Ecto neural progenitor cell (in vitro differentiated cells): ENCODE results near the gene CTNND2.
"Not testable (repeated sequence)": the region's sequence is repeated elsewhere in the genome, so short reads cannot be mapped to it uniquely, and the experiment has no call there.

Experiments used
- DNase-seq: peaks from one replicate; pipeline ENCODE4 v3.0.0-alpha.2; 2018; ENCODE audit warnings: low spot score

The CTNND2 gene

GRCh38 chr5:11082404-11082945 is 821.8 kb downstream of the CTNND2 start:
- no peak for DNase-seq

DNA sequence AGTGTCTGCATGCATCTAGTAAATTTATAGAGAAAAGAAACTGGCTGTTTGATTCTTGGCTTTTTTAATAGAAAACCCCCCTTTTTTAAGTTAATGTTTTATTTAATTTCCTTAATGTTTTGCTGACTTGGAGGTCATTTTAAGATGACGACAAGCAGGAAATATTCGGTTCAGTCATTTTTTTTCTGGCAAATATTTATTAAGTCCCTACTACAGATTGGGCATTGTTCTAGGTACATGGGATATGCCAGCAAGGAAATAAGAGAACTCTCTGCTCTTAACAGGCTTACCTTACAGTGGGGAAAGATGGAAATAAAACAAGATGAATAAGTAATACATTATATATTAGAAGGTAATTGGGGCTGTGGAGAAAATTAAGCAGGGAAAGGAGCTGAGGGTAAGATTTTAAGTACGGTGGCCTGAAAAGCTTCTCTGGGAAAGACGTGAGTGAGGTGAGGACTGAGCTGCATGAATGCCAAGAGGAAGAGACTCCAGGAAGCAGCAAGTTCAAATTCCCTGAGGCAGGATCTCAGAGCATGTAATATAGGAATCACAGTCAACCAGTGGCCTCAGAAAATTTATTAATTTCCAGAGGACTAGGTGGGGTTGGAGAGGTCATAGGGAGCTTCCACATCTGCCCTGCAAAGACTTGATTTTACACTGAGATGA is 827.2 kb downstream of the CTNND2 start:
- DNase-seq, result no peak

GRCh38 chr5:11075035-11075805 is 829.0 kb downstream of the CTNND2 start:
- DNase-seq, result peak; percentile 52

DNA sequence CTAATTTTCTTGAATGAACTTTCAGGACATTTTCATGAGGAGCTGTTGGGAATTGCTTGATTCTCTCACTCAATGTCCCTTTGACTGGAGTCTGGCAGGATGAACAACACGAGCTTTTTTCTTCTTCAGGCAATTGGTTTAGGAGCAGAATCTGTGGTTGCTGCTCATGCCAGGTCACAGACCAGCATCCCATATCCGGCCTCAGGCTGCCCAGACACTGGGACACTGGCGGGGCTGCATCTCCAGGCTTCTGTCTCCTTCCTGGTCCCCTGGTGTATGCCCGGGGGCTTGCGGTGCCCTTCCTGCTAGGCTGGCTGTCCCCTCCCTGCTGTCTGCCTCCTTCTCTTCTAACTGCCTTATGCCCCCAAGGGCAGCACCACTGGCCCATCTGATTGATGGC is 831.7 kb downstream of the CTNND2 start:
- no peak for DNase-seq

GRCh38 chr5:11072076-11072475 is 832.2 kb downstream of the CTNND2 start:
- no peak for DNase-seq

DNA sequence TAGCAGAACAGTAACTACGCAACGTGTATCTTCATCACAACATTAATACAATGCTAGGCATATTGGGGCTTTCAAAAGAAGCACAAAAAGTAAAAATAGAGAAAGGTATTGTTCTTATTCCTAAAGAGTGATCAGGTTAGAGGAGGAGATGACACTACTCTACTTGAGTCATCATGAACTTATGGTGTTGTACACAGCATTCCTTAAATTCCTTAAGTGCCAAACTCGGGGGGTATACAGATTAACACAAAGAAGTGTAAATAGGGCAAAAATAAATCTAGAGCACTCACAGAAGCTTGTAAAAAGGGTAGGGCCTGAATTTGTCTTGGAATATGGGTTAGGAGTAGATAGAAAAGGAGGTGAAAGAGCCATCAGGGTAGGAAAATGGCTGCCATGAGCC is 835.2 kb downstream of the CTNND2 start:
- no peak for DNase-seq

- DNase-seq, result not testable (repeated sequence)
Observed at GRCh38 chr5:11065723-11066122, 838.5 kb downstream of the CTNND2 start.

DNA sequence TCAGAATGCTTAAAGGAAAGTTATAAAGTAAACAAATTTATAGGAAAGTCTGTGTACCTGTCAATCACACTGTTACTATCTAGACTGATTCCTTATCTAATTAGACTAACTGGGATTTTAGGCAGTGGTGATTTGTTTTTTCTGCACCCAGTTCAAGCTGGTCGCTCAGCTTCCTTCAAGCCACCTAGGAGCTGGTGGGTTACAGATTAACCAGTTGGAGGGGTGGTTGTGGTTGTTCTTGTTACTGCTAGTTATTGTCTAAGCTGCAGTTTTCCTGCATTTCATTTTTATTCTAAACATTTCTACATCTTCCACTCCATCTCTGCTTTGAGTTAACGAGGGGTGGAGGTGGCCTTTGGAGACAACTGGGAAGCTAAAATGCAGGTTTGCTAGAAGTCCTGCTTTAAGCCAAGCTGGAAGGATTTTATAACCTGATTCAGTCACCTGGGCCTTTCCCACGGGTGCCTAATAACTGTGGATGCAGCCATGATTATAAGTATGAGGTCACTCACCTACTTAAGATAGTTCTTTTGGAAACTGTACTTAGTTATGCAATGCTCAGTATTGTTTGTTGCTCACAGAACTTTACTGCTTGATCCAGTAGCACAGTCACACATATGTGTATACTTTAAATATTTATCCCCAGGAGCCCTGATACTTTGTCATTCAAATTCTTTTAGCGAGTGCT is 839.3 kb downstream of the CTNND2 start:
- DNase-seq, result no peak

DNA sequence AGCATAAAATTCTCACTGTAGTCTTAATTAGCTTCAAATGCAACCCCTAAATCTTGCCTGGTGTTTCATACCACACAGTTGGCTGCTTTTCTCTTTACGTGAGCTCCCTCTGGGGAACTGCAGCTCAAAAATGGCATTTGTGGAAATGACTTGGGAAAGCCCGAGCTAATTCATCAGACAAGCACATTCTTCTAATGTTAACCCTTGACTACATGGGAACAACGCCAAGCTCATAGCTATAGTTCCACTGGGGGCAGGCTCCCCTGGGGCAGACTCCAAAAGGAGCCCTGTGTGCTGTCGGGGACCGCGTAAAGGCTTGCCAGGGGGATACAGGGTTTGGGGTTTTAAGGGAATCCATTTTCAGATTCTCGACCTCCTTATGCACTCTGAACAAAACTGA is 841.8 kb downstream of the CTNND2 start:
- no peak for DNase-seq

DNA sequence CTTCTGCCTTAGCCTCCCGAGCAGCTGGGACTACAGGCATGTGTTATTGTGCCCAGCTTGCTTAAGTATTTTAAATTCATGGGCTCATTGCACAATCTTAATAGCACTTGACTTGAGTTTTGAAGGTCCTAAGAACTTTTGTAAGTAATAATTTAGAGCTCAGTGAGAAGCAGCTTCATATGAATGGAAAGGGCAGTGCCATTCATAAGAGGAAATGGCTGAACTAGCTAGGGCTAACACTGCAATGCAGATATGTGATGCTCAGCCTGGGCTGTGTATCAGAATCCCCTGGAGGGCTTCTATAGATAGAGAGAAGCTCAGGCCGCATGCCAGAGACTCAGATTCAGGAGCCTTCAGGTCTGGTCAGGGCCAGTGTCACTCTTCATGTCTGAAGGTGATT is 847.7 kb downstream of the CTNND2 start:
- DNase-seq, result no peak

DNA sequence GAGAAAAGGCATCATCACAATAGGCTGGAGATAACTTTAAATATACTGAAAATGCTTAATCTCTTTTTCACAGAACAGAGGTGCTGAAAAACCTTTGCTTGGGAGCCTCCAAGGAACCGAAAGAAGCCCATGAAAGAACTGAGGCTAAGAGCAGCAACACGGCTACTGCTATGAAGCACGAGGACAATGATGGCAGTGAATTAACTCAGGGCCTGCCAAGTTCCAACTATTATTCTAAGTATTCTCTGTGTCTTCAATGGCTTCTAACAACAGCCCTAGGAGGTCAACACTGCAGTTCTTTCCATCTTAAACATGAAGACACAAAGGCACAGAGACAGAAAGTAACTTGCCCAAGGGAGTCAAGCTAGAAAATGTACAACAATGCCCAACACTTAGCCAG is 850.2 kb downstream of the CTNND2 start:
- no peak for DNase-seq

GRCh38 chr5:11052871-11053270 is 851.4 kb downstream of the CTNND2 start:
- no peak for DNase-seq

GRCh38 chr5:11050596-11051304 is 853.5 kb downstream of the CTNND2 start:
- no peak for DNase-seq

DNA sequence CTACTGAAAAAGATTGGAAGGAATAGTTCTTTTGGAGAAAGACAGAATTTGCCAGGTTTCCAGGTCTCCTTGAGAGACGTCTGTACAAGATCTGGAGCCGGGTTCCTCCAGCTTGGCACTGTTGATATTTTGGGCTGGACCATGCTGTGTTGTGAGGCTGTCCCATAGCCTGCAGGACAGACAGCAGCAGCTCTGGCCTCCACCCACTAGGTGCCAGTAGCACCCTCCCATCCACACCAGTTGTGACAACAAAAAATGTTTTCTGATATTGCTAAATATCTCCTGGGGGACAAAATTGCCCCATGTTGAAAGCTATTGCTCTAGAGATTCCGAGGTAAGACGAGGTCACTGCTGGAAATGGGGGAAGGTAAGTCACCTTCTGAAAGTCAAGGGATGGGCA is 855.5 kb downstream of the CTNND2 start:
- no peak for DNase-seq

- no peak for DNase-seq
Observed at GRCh38 chr5:11047625-11048024, 856.6 kb downstream of the CTNND2 start.

DNA sequence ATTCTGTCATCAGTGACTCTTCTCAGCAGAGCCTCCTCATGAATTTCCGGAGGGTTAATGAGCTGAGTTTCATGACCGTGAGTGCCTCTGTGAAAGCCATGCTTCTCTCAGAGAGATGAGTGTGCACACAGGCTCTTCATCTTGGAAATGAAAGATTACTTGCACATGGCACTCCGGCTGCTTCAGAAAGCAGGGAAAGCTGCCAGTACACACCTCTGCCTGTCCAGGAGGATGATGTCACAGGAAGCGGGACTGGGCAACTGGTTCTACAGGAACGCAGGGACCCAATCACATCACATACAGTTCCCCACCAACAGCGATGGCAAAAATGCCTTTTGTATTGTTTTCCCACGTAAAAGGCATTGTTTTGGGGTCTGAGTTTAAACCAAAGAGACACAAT is 857.2 kb downstream of the CTNND2 start:
- no peak for DNase-seq

GRCh38 chr5:11046160-11046559 is 858.1 kb downstream of the CTNND2 start:
- DNase-seq, result no peak

DNA sequence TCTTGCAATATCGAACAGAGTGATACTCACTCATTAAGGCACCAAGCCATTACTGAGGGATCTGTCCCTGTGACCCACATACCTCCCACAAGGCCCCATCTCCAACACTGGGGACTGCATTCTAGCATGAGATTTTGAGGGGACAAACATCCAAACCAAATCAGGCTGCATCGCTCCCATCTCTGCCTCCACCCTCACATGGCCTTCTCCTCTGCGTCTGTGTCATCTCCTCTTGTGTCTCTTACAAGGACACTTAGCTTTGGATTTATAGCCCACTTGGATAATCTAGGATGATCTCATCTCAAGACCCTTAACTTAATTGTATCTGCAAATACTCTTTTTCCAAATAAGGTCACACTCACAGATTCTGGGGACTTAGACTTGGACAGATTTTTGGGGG is 858.8 kb downstream of the CTNND2 start:
- no peak for DNase-seq

- DNase-seq, result no peak
Observed at GRCh38 chr5:11044581-11044980, 859.7 kb downstream of the CTNND2 start.

DNA sequence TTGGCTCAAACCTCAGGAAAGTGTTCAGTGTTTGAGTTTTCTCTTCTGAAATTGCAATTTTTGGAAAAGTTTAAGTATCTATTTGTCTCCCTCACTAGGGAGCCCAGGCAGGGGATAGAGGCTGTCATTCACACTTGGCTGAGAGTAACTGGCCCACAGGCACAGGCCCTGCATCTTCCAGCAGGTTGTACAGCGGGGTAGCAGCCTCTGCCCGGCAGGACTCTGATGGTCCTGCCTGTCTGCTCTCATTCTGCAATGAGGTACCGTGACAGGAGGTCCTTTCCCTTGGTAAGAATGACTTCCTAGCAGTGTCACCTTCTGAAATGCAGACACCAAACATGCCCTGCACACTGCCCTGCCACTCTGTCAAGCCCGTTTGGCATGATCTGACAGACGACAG is 860.4 kb downstream of the CTNND2 start:
- no peak for DNase-seq

DNA sequence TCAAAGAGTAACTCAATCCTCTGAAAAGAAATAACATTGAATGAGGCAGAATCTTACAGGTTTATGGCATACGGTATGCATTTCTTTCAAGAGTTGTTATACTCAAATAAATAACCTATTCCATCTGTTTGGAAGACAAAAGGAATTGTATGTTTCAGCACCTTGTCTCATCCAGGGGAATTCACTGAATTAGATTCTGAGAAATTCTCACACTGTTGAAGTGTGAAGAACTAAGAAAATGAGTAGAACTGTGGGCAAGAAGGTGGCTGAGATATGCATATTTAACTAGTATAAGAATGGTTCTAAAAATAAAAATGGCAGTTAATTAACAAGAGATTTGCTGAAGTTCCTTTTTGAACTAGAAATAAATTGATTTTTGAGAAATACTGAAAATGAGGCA is 863.9 kb downstream of the CTNND2 start:
- DNase-seq, result no peak

DNA sequence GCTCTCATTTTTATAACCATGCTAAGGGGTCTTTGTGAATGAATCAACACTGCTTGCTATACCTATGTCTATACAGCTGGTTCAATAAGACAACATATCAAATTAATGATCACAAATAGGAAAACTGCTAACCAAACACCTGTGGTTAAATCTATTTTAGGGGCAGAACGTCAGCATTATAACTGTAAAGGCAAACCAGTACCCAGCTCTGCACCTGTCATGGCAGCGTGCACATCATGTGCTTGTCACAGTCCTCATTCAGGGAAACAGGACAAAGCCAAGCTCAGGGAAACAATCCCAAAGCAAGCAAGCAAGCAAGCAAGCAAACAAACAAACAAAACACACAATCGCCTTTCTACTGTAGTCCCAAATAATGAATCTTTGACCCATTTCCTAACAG is 865.5 kb downstream of the CTNND2 start:
- DNase-seq, result no peak
